ENCODE data around the gene SARS1.
A peak's percentile ranks its signal among the peaks of the same experiment; 100 is the strongest.
"Not testable (repeated sequence)": the region's sequence is repeated elsewhere in the genome, so short reads cannot be mapped to it uniquely, and the experiment has no call there.

The SARS1 gene

DNA sequence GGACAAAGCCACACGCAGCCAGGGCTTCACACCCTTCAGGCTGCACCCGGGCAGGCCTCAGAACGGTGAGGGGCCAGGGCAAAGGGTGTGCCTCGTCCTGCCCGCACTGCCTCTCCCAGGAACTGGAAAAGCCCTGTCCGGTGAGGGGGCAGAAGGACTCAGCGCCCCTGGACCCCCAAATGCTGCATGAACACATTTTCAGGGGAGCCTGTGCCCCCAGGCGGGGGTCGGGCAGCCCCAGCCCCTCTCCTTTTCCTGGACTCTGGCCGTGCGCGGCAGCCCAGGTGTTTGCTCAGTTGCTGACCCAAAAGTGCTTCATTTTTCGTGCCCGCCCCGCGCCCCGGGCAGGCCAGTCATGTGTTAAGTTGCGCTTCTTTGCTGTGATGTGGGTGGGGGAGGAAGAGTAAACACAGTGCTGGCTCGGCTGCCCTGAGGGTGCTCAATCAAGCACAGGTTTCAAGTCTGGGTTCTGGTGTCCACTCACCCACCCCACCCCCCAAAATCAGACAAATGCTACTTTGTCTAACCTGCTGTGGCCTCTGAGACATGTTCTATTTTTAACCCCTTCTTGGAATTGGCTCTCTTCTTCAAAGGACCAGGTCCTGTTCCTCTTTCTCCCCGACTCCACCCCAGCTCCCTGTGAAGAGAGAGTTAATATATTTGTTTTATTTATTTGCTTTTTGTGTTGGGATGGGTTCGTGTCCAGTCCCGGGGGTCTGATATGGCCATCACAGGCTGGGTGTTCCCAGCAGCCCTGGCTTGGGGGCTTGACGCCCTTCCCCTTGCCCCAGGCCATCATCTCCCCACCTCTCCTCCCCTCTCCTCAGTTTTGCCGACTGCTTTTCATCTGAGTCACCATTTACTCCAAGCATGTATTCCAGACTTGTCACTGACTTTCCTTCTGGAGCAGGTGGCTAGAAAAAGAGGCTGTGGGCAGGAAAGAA lies 61.1 kb downstream of the SARS1 start:
- no peak for DNase-seq (ENCODE audit: low read depth in 2 of 2)

DNA sequence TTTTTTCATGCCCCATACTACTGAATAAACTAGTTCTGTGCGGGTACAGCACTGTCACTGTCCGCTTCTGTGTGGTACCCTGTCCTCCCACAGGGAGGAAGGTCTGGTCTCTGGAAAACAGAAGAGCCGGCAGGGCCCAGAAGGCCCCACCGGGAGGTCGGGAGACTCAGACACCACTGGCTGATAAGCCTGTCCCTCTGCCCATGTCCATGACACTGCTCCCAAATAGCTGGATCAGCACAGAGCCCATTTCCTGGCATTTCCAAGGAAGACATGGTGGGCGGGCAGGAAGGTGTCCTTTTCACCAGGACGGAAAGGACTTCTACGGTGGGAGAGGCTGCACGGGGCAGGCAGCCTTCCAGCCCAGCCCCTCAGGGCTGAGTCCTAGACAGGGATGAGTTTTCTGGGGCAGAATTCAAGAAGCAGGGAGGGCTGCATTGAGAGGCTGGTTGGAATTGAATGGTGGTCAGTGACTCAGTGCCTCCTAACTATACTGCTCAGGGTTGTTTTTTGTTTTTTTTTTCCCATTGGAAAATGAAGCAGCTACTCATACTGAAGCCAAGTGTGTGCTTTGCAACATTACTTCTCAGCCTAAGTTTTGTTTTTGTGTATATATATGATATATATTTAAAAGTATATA lies 62.1 kb downstream of the SARS1 start:
- no peak for DNase-seq (ENCODE audit: low read depth in 2 of 2)

DNA sequence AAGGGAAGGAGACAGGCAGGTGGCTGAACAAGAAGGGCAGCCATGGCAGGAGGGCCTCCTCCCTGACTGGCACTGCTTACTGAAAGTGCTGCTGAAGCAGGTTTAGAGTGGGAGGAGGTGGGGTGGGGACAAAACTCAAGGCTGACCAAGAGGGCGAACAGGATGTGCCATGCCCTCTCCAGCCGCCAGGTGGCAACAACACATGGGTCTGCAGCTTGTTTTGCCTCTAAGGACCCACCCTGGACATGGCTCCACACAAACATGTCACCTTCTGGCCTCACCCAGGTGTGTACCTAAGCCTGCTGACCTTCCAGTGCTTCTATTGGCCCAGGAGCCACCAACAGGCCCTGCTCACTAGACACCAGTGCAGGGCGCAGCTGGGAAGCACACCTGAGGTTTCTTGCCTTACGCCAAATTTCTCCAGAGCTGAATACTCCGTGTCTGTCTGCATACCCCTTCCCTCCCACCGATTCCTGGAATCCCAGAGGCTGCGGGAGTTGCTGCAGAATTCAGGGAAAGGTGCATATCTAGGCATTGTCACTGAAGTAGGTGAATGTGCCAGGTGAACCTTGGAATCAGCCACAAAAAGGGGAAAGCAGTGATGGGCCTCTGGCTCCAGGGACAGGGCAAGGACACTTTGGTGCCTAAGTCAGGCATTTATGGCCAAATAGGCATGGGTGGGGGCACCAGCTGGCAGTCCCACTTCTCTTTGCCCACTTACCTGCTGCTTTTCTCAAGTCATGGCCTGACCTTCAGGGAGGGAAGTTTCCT lies 63.9 kb downstream of the SARS1 start:
- DNase-seq (ENCODE audit: low read depth in 2 of 2) = peak; percentile 22 to 23

DNA sequence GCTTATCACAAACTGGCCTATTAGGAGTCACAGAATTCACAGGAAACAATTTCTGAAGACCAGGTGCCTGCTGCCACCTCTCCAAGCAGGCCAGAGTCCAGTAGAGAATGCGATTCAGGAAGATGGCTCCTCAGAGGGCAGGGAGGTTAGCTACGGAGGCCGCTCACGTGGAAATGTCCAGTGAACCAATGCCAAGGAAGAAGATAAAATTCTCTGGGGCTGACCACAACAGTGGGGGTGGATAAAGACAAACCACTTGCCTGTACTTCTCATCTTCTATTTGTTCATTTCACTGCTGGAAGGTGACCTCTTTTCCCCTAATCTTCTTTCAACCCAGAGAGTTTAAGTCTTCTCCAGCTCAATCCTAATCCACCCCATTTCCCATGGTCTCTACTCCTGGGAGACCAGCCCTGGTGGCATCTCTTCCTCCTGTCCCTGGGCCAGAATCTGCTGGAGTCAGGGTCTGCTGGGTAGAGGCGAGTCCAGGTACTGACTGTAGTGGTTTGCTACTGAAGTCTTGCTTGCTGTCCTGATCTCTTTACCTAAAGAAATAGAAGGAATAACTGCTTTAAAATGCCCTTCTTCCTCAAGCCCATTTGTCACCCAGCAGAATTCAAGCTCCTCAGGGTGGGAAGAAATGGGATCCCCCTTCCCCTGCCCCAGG lies 66.0 kb downstream of the SARS1 start:
- DNase-seq (ENCODE audit: low read depth in 2 of 2) = no peak

DNA sequence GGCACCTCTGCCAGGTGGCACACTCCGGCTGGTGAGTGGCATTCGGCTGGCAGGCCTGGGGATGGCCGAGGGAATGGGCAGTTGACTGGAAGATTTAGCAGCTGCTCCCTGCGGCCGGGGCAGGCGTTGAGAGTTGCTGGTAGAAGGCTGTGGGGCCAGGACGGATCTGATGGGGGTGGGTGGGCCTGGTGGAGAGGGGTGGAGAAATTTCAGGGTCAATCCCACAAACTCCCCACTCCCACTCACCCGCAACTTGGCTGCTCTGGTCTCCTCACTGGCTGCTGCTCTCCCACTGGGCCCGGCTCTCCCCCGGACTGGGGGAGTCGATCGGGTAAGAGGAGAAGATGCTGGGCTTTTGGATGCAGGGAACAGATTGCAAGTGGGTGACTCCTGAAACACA lies 67.1 kb downstream of the SARS1 start:
- DNase-seq (ENCODE audit: low read depth in 2 of 2) = no peak

DNA sequence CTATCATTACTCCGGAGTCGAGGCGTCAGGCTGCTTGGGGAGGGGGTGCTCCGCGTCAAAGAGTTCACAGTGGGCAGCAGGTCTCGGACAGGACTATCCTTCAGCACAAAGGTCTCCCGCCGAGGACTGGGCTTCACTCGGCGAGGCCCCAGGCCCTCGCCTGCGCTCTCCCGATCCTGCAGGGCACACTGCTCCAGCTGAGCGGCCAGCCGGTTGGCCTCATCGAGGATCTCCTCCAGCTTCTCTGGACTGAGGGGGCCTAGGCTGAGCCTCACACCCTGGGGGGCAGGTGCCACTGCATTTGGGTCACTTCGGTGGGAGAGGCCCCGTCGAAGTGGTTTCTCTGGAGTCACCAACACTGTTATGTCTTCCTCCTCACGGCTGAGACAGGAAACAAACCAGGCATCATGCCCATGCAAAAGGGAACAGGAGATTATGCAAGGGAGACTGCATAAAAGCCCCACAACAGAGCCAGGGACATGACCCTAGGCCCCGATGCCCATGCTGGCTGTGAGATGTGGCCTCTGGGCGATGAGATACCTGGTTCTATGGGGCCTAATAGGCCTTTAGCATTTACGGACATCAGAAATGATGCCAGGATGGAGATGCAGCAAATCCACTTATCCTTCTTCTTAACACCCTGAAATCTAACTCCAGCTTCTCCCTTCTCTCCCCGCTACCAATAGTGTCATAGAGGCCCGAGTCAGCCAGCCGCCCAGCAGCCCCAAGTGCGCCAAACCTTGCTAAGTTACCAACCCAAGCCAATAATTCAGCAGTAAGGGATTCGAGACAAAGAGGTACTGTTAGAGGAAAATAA lies 68.2 kb downstream of the SARS1 start:
- DNase-seq (ENCODE audit: low read depth in 2 of 2) = no peak

DNA sequence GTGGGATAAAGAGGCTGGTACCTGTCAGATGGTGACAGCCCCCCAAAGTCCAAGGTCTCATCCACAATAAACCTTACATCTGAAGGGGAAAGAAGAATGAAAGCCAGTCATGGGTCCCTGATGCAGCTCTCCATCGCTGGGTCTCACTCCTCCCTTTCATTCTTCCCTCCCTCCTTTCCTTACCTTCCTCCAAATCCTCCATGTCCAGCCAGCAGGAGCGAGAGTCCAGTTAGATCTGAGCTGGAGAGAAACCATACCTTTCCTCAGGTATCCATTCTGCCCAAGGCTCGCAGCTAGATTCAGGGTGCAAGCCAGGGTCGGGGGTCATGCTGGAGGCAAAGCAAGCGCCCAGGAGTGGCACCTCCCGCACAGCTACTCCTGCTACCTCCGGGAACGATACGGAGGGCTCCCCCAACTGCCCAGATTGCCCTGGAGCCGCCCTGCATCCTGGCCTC lies 68.8 kb downstream of the SARS1 start:
- no peak for DNase-seq (ENCODE audit: low read depth in 2 of 2)

DNA sequence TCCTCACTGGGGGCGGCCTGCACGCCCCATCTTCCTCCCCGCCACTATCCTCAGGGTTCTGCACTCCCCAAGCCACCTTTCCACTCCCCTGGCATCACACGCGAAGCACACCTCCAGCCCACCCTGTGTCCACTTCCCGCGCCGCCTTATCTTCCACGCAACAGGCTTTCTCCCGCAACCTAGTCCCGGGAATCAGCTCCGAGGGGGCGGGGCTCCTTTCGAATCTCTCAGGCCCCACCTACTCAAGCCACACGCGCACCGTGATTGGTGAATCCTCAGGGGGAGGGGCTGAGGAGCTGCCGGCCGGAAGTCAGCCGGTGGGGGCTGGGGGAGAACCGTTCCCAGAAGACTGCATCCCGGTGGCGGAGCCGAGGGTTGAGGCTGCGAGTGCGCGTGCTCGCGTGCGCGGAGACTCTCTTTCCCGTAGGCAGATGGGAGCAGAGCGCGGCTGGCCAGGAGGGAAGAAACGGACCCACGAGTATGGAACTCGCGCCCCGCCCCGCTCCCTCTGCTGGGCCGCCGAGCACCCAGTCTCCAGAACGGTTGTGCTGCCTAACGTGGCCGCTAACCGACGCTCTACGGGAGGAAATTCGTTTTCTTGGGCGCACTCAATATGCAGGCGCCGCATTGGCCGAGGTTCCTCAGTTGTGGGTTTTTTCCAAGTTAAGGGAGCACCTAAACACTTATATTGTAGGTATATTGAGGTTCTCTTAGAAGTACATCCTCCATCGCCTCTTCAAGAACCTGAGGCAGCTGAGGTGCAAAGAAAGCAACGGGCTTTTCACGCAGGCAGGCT lies 69.4 kb downstream of the SARS1 start, which contains the start of gene PSRC1:
Gene PSRC1 (minus strand): TSS at position 194 of the 796 bp plus-strand sequence.
- peak; percentile 75 to 83 for DNase-seq (ENCODE audit: low read depth in 2 of 2)

DNA sequence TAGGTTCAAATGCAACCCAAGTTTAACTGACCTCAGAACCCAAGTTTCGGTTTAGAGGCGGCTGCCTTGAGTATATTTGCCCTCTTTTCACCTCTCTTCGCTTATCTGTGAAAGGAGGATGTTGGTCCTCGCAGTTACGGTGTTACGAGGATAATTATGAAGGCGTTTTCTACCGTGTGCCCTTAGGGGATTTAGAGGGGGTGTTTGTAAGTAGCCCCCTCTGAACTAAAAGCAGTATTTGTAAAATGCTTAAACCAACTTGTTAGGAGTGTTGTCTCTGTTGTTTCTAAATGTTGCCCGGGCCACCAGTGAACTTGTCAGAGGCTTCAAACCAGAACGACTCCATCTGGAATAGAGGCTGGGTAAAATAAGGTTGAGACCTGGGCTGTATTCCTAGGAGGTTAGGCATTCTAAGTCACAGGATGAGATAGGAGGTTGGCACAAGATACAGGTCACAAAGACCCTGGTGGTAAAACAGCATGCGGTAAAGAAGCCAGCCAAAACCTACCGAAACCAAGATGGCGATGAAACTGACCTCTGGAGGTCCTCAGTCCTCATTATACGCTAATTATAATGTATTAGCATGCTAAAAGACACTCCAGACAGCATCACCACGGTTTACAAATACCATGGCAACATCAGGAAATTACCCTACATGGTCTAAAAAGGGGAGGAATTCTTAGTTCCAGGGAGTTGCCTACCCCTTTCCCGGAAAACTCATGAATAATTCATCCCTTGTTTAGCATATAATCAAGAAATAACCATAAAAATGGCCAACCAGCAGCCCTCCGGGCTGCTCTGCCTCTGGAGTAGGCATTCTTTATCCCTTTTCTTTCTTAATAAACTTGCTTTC lies 70.3 kb downstream of the SARS1 start:
- no peak for DNase-seq (ENCODE audit: low read depth in 2 of 2)

DNA sequence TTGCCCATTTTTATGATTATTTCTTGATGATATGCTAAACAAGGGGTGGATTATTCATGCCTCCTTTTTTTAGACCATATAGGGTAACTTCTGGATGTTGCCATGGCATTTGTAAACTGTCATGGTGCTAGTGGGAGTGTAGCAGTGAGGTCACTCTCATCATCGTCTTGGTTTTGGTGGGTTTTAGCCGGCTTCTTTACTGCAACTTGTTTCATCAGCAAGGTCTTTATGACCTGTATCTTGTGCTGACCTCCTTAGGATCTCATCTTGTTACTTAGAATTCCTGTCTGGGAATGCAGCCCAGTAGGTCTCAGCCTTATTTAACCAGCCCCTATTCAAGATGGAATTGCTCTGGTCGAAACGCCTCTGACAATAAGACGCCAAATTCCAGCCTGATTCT lies 73.0 kb downstream of the SARS1 start:
- DNase-seq (ENCODE audit: low read depth in 2 of 2) = not testable (repeated sequence)

Measured in stimulated activated CD8-positive, alpha-beta memory T cell treated with anti-CD3 and anti-CD28 coated beads, Interleukin-15, amount 100 ng/mL, for 4 hours (primary cell).